ENCODE results near the gene TRPC4AP.

TRPC4AP gene

GRCh38 chr20:34977365-34978091, 115.1 kb downstream of the TRPC4AP start:
- in situ Hi-C loops (cut with MboI; ENCODE audit: low sequenced_read_pairs), result no loop called here

- in situ Hi-C loops (cut with MboI; ENCODE audit: low sequenced_read_pairs), result no loop called here
Observed at GRCh38 chr20:34976286-34976685, 116.3 kb downstream of the TRPC4AP start.

- in situ Hi-C loops (cut with MboI; ENCODE audit: low sequenced_read_pairs), result no loop called here
Observed at GRCh38 chr20:34974246-34974645, 118.4 kb downstream of the TRPC4AP start.

- in situ Hi-C loops (cut with MboI; ENCODE audit: low sequenced_read_pairs), result no loop called here
Observed at GRCh38 chr20:34971561-34972235, 120.9 kb downstream of the TRPC4AP start.

- in situ Hi-C loops (cut with MboI; ENCODE audit: low sequenced_read_pairs), result no loop called here
Observed at GRCh38 chr20:34970846-34971560, 121.6 kb downstream of the TRPC4AP start.

- in situ Hi-C loops (cut with MboI; ENCODE audit: low sequenced_read_pairs), result no loop called here
Observed at GRCh38 chr20:34970193-34970840, 122.3 kb downstream of the TRPC4AP start.

DNA sequence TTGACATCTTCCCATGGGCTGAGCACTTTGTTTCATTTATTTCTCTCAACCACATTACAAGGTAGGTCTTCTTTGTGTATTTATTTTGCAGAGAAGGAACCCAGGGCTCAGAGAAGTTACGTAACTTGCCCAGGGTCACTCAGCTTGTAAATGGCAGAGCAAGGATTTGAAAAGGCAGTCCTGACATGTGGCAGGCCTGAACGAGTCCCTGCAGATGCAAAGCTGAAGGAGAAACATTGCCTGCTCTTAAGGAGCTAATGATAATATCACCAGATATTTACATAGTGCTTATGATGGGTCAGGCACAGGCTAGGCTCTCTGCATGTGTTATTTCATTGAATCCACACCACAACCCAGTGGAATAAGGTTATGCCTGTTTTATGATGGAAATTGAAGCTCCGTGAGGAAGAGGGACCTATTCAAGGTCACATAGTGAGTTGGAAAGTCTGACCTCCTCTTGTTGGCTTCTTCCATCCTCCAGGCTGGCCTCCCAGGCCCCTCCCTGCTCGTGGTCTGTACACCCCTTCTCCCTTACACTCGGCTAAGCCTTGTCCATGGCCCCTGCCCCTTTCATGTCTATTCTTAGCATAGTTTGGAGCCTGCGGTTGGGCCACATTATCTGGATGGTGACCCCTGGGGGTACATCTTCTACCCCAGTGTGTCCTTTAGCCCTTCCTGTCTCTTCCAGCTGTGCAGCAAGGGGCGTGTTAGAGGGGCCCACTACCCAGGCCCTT, 124.4 kb downstream of the TRPC4AP start:
- in situ Hi-C loops (cut with MboI; ENCODE audit: low sequenced_read_pairs), result no loop called here

DNA sequence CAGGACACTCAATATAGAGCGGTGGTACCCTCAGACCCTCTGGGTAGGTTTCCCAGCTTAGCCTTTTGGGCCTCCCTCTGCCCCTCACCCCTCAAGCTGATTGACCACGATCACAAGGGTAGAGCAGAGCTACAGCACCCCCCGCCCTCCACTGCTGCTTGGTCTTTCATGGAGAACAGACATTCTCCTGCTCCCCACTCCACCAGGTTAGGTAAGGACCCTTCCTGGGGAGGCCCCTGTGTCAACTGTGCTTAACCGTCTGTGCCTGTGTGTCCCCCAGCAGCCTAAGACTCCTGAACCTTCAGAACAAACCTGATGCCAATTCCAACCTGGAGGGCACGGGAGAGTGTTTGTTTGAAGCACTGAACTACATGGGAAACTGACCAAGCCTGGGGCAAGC, 125.2 kb downstream of the TRPC4AP start:
- in situ Hi-C loops (cut with MboI; ENCODE audit: low sequenced_read_pairs), result no loop called here

GRCh38 chr20:34965051-34965450, 127.6 kb downstream of the TRPC4AP start:
- in situ Hi-C loops (cut with MboI; ENCODE audit: low sequenced_read_pairs), result no loop called here

DNA sequence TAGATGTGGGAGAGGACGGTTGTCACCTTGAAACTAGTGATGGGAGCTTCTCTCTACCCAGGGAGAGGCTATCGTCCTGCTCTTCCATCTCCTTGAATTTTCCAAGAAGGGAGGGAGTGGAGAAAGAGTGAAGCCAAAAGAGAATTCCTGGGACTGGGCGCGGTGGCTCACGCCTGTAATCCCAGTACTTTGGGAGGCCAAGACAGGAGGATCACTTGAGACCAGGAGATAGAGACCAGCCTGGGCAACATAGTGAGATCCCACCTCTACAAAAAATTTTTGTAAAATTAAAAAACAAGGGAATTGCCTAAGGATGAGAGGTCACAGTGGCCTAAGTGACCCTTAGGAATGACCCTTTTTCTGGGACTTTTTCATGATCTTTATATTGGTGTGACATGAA, 128.1 kb downstream of the TRPC4AP start:
- in situ Hi-C loops (cut with MboI; ENCODE audit: low sequenced_read_pairs), result no loop called here

GRCh38 chr20:34956751-34957472, 135.7 kb downstream of the TRPC4AP start:
- in situ Hi-C loops (cut with MboI; ENCODE audit: low sequenced_read_pairs), result loop anchor here (5.0 kb wide), 1 partner anchor 85 kb away; the partner anchor contains the start of gene GGT7

DNA sequence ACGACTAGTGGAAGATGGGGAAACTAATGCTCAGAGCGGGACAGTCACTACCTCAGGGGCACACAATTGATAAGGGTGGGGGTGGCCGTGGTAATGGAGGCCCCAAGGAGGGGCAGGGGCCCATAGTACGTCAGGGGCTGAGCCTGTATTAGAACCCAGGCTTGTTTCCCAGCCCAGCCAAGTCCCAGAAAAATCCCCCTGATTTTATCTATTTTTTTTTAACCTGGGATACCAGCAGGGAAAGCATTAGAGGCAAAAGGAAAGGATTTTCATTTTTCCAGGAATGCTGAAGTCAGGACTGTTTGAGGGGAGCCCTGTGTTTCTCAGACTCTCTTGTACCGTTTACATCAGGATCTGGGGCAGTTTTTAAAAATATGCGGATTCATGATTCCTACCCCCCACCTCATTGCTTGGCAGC, 136.6 kb downstream of the TRPC4AP start:
- in situ Hi-C loops (cut with MboI; ENCODE audit: low sequenced_read_pairs), result loop anchor here (5.0 kb wide), 1 partner anchor 84 kb away; the partner anchor contains the start of gene GGT7

DNA sequence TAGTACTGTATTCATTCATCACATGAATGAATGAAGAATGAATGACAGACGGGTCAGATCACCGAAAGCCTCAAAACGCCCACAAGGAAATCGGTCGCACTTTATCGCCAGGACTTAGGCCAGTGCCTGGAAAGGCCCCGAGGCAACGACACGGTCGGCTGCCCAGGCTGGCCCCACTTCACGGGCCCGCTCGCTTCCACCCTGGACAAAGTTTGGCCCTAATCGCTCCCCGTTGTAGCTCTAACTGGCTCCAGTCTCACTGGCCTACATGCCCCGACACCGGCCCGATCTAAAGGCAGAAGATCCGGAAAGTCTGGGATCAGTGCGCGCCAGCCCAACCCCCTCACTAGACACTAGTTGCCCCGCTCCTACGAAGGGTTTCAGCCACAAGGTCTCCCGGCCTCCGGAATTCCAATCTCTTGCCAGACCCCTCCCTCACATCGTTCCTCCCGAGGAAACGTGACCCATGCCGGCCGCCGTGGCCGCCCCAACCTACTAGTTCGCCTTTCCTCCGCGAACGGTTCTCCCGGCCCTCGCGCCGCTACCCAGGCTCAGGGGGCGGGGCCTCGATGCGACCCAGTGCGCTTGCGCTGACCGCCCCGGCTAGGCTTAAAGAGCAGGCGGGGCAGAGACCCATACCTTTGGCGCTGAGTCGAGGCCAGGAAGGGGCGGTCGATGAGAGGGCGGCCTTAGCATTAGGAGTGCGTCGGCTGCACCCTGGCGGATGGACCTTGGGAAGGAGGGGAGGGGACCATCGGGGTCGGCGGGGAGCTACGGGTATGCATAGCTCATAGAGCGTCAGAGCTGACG, 137.2 kb downstream of the TRPC4AP start, which contains the start of the genes GSS and MYH7B:
TSS of gene GSS (minus strand) at position 576 of the 810 bp plus-strand sequence. CDS start 3,954 bp downstream, outside the sequence.
TSS of gene MYH7B (plus strand) at position 638 of the 810 bp plus-strand sequence. CDS start 22,138 bp downstream, outside the sequence.
- in situ Hi-C loops (cut with MboI; ENCODE audit: low sequenced_read_pairs), result loop anchor here (5.0 kb wide), 1 partner anchor 83 kb away; the partner anchor contains the start of gene GGT7

GRCh38 chr20:34954904-34955230, 137.7 kb downstream of the TRPC4AP start:
- in situ Hi-C loops (cut with MboI; ENCODE audit: low sequenced_read_pairs), result loop anchor here (5.0 kb wide), 1 partner anchor 83 kb away; the partner anchor contains the start of gene GGT7

- in situ Hi-C loops (cut with MboI; ENCODE audit: low sequenced_read_pairs), result no loop called here
Observed at GRCh38 chr20:34953960-34954359, 138.6 kb downstream of the TRPC4AP start.

GRCh38 chr20:34952671-34953070, 139.9 kb downstream of the TRPC4AP start:
- in situ Hi-C loops (cut with MboI; ENCODE audit: low sequenced_read_pairs), result no loop called here

Measured in HL-60/S4 (cell line).